NB4 (cell line): ENCODE data around the gene ZAP70.

ENCODE experiments used
- DNase-seq: peaks from one replicate; pipeline ENCODE4 v3.0.0; 2010; ENCODE audit warnings: low read depth
- H3K4me3 ChIP-seq: one replicate; pipeline ENCODE4 v1.5.1; 2011; ENCODE audit warnings: mild to moderate bottlenecking, low read depth, low read length, moderate library complexity
- CTCF ChIP-seq: IDR thresholded peaks from one replicate; pipeline ENCODE4 v1.5.1; 2012; ENCODE audit warnings: low read depth, low read length
- MAX ChIP-seq: IDR thresholded peaks from 2 replicates; pipeline ENCODE4 v1.6.1; 2011; ENCODE audit warnings: low read depth, low read length
- MYC ChIP-seq: IDR thresholded peaks from 2 replicates; pipeline ENCODE4 v1.6.1; 2011; ENCODE audit warnings: low read depth, low read length
- POLR2A ChIP-seq: IDR thresholded peaks from 2 replicates; pipeline ENCODE4 v1.6.1; 2011; ENCODE audit warnings: mild to moderate bottlenecking; ENCODE audit not compliant: insufficient read length; ENCODE audit errors: extremely low read depth

ZAP70 gene

GRCh38 chr2:97788986-97789644 lies 75.7 kb downstream of the ZAP70 start:
- no peak for DNase-seq
- no peak overlapping the region for H3K4me3 ChIP-seq
- no peak for TF ChIP-seq MAX
- no peak for TF ChIP-seq MYC
- no peak for TF ChIP-seq CTCF
- TF ChIP-seq POLR2A, result no peak
